Stimulated activated CD8-positive, alpha-beta memory T cell treated with anti-CD3 and anti-CD28 coated beads, Interleukin-7, amount 100 ng/mL, for 1 hour (primary cell): ENCODE measurements around the gene ANK3.

ENCODE experiments used
- DNase-seq, 2 donors: peaks; one replicate each; pipeline ENCODE4 v3.0.0-alpha.2; 2020; ENCODE audit warnings: low read depth in 2 of 2

The ANK3 gene

DNA sequence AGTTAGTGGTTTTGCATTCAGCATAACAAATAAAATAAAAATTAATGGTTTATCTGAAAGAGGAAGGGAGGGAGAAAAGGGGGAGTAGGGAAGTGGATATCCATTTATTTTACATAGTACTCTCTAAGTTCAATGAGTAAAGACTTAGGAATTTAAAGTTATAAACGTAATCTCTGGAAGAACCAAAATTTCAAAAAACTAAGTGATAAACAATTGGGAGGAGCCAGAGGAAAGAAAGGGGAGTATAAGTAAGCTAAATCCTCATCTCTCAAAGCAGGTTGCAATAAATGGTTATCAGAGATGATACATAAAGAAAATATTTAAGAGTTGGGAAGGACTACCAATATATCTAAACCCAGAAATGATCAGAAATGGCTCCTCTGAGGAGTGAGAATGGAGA, 46.4 kb downstream of the ANK3 start:
- DNase-seq: no peak

DNA sequence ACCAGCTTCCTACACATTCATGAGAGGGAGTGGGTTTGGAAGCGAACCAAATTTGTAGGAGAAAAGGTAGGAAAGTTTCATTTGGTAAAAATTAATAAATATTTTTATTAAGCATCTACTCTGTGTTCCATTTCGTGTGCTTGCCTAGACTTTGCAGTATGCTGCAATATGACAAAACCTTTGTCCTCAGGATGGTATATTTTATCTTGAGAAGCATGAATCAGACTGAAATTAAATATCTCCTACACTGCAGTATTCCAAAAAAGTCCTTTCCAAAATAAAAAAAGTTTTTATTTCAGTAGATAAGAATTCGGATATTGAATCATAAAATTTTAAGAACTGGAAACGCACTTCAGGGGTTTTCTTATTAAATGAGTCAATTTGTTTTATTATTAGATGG, 47.7 kb downstream of the ANK3 start:
- DNase-seq: no peak

DNA sequence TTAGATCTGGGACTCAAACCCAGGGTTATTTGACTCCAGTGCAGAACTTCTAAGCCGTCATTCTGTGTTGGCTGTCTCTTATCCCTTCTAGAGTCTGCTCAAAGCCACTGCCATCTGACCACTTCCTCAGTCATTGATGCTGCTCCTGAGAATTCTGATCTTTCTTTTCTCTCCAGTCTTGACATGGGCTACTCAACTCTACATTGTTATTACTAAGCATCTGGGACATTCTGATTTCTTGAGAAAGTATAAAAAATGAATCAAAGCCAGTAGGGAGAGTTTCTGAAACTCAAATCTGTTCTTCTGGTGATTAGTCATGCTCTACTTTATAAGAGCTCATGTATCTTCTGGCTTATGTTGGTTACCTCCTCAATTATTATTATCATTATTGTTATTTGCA, 48.7 kb downstream of the ANK3 start:
- DNase-seq: no peak

DNA sequence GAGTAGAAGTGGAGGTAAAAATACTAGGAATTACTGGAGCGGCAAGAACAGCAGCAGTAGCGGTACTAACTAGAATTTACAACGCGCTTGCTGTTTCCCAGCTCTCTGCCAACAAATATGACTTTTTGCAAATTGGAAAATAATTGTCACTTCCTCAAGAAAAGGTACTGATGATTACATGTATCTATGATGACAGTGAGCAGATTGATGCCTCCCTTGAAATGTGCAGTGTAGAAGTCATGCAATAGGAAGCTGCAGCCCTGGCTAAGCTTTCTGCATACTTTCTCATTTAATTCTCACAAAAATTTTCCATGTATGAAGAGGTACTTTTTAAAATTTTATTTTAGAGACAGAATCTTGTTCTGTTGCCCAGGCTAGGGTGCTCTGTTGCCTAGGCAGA, 49.9 kb downstream of the ANK3 start:
- no peak for DNase-seq

DNA sequence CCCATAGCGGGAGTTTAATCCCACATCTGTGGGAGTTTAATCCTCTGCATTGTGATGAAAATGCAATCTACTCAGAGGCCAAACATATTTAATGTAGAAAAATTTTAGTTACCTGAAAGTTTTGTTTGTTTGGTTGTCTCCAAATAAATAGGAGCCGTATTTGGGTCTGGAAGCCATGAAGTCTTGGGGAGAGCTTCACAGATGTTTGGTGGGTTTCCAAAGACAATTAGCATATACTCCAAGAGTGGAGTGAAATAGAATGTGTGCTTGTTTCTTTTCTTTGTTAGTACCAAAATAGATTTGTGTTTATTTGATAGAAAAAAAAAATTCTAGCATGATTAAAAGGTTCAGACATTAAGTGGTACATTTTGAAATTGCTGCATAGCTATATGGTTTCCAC, 50.9 kb downstream of the ANK3 start:
- no peak for DNase-seq

DNA sequence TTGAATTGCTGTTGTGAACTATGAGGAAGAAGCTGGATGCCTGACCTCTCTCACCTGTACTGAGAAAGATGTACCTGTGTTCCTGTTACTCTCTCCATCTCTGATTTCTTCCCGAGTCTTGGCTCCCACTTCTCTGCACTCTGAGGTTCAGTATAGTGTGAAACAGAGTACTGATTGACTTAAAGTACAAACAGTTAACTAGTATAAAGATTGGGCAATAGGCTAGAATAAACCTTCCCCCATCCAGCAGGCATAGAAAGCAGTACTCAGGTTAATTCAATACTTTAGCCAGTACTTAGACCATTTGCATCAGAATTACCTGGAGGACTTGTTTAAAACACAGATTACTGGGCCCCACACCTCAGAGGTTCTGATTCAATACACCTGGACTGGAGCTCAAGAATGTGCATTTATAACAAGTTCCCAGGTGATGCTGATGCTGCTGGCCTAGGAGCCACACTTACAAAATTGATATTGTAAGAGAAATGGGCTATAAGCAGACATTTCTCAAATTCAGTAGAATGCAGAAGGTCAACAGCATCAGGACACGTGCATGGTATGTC, 51.6 kb downstream of the ANK3 start:
- DNase-seq: no peak

DNA sequence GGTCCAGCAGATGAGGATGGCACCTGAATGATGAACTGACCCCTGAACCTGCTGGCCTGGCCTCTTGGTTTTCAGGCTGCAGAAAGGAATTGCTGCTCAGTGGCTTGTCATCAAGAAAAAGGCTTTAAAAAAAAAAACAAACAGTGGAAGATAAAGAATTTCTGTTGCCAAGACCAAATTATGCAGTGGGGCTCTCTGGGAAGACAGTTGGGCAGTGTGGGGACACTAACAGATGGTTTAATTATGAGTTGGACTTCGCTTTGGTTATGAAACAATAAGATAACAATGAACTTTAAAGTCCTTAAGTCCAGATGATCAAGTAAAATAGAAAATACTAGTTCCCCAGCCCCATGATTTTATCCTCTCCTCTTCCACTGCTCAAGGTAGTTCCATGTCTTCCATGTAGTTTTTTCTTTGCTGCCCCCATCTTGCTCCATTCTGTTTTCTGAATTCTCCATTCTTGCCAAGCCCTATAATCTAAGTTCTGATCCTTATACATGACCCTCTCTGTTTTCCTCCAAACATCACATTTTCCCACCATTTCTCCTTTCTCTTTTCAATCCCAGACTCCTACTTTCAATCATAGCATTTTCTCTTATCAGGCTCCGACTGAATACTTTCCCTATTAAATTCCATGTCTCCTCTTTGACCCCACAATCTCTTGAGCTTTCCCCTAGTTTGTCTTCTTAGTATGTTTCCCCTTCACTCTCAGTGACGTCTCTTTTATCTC, 52.6 kb downstream of the ANK3 start:
- DNase-seq: no peak

DNA sequence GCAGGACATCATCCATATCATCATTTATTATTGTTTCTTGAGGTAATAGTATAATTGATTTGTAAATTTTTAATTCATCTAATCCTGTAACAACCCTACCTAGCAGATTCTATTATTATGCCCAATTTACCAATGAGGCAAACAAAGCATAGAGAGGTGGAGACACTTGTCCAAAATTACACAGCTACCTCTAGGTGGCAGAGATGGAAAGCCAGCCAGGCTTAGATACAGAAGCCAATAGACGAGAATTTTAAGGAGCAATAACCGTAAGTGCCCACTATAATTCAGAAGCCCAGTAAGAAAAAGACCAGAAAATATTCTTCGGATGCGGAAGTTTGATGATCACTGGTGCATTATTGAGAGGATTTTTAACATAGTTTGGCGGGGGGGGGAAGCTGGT, 54.0 kb downstream of the ANK3 start:
- DNase-seq: no peak

DNA sequence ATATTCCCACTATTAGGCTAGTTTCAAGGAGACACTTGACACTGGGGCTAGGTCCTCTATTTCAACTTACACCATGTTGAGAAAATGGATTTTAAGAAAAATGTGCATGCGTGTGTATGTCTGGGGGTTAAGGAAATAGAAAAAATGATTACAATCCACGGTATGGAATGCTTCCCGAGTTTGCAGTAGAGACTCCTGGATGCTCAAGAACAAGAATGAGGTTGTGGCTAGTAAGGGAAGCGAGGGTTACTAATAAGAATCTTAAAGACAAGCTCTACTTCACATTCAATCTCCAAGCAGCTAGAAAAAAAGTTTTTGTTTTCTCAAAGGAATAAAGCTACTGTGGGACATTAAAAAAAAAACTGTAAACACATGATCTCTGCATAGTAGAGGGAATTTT, 54.7 kb downstream of the ANK3 start:
- DNase-seq: no peak

DNA sequence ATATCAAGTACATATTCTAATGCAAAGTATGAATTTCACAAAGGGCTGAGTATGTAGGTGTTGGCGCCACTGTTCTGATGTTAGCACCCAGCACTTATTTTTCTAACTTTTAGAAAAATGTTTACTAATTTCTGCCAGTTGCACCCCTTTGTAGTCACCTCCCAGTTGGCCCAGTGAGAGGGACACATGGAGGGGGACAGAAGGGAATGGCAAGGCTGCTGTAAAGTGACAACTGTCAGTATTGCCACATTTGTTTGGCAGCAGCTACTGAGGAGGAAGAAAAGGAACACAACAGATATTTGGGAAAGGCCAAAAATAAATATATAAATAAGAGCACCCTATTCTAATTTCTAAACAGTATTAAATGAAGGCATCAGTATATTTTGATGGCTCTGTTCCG, 57.3 kb downstream of the ANK3 start:
- no peak for DNase-seq

DNA sequence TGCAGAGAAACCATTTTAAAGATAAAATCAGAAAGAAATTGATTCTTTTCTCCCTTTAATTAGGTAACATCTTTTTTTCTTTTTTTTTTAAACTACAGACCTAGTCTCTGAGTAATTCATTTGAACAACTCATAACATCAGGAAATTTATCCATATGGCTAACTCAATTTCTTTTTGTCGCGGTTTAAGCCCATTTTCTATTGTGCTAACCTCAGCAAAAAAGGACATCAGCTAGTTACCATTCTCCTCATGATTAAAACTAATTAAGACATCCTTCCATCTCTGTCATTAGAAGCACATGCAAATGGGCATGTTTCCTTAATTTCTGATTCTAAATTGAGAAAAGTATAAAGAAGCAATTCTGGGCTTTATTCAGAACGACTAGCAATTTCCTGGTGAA, 57.8 kb downstream of the ANK3 start:
- no peak for DNase-seq

DNA sequence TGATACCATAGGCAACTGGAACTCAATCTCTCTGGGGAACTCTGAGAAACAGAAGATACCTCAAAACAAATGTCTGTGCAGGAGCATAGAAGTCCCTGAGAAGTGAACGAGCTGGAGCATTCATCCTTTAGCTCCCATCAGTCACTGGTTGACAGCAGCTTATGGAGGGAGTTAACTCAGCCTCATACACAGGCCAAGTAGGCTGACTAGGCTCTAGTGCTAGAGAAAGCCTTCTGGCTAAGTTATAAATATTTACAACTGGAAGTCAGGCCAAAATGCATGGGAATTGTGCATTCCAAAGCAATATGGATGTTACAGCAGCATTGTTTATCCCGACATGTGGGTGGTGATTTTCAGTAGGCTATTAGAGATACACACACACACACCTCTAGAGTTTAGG, 66.5 kb downstream of the ANK3 start:
- DNase-seq: no peak

DNA sequence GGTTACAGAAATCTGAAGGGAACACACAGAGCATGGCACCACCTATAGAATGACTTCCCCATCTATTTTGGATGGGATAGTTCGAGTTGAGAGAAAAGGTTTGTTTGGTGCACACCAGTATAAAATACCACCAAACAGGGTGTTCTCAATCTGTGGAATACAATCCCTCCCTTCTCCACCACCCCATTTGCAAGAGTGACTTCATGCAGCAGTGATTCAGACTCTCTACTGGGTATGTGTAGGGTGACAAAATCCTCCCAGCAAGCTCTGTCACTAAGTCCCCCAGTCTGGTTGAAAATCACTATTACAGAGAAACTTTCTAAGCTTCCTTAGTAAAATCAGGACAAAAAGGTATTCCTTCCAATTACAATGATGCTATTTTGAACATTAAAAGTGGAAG, 69.0 kb downstream of the ANK3 start:
- DNase-seq: no peak

DNA sequence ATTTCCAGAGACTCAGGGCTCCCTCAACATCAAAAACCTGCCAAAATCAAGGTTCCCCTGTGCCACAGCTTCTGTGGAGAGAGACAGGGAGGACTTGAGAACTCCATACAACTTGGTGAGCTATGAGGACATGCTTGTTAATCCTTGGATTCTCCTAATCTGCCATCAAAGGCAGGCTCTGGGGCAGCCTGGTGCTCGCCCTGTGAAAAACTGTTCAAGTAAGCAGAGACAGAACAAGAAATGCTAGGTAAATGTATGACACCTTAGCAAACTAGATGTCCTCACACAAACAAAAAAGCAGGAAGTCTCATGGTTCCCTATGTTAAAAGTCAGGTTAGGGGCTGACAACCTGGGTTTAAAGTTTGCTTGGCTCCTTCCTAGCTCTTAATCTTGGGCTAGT, 73.6 kb downstream of the ANK3 start:
- DNase-seq: no peak

DNA sequence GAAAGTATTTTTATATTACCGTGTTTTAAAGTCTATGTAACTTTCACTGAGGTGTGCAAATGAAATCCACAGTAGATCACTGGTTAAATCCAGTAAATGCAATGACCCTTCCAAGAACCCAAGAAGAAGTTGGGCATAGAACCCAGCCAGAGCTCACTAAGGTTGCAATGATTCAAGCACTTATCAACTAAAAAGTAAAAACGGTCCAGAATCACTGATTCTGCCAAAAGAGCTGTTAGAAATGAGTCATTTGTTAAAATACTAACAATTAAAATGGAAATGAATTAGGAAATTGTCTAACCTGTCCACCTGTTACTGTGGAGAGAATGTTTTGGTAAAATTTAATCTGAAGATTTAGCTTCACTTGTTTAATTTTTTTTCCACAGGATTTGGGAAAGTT, 74.4 kb downstream of the ANK3 start:
- DNase-seq: no peak

DNA sequence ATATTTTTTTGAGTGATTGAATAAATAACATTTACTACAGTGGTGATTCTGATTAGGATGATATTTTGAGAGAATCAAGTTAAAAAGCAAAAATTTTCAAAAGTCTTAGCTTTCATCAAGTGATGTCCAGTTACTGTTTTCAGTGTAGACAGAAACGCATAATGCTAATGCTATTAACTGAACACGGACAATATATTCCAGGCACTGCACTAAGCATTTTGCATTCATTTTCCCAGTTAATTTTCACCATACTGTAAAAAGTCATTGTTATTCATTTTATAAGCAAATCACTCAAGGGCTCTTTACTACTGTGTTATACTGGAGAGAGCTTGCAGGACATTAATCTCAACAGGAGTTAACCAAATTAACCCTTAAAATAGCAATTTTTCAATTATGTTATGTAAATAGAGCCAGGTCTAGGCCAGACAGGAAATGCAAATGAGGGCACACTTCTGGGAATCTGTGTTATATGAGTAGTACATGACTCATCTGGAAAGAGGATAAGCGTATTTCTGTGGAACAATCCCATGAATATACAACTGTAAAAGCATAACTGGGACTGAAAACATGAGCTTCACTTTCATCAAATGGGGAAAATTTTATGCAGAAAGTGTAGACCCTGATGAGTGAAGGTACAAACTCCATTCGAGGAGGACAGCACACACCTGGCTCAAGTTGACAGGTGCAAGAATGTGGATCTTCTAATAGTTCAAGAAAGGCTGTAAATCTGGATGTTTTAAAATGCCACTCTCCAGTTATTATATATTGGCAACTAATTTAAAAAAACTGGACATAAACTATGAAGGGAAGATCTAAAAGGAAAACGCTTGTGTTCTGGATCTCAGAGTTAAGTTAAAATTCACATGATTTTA, 75.4 kb downstream of the ANK3 start:
- DNase-seq: no peak

DNA sequence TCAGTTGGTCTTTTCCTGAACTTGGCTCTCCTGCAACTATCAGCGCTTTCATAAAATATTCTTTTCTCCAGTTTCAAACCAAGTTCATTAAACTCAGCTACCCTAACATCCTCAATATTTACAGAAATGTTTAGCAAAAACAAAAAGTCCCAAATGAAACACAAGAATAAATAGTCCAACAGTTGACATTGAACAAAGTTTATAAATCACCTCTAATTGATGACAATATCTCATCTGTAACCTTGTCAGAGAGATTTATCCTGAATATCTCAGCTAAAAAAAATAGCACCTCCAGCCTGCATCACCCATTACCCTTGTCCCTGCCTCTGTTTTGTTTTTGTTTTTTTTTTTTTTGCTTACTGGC, 76.1 kb downstream of the ANK3 start:
- no peak for DNase-seq

DNA sequence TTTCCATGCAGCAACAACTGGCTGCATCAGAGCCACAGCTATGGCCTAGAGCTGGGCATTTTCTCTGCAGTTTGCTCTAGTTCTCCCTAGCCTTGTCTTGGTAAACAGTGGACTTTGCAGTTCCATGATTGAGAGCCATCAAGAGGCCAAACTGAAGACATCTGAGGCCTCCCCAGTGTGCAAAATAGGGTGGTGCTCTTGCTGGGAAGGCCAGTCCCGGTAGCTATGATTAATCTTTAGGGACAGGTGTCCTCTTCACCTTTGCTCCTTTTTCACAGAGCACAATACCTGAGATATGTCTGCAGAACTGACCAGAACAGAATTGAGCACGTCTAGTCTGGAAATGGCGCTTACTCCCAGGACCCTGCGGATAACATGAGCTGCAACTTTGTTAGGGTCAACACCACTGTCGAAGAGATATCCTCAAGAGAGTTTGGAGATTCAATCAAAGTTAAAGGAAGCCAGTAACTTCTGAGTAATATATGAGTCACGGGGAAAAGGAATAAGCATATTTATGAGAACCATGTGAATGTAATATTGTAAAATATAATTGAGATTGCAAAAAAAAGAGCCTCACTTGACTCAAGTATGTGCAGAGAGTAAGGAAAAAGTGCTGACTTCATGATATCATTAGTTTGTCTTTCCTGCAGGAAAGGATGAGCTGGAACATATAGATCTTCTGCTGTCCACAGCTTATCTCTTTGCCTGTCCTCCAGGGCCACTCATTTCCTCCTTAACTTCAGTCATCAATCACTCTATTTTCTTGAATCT, 76.7 kb downstream of the ANK3 start:
- no peak for DNase-seq

DNA sequence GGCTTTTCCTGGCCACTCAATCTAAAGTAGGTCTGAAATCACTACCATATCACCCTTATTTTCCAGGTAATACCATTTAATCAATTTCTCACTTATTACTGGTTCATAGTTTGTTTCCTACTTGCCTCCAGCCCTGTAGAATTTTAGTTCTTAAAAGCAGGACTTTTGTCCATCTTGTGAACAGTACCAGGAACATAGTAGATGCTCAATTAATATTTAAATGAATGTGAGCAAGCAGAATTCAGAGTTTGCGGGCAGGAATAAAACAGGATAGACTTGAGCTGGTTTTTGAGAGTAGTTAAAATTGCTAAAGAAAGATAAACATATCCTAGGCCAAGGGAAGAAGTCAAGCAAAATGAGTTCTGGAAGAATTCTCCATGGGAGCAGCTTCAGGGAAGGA, 77.9 kb downstream of the ANK3 start:
- no peak for DNase-seq

DNA sequence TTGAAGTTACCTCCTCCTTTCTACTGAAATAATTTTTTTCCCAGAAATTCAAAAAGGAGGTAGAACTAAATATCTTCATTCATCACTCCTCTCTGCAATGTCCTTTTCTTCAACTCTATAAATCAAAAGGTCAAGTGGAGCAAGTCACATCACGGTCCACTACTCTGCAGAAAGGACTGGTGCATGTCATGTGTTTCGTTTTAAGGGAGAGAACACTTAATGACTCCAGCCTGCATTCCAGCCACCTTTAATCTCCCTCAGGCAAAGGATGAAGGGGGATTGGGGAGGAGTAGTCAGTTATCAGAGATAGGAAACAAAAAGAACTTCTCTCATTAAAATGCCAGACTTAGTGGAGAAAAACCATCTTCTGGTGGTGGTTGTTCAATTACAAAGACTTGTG, 78.9 kb downstream of the ANK3 start:
- DNase-seq: no peak

DNA sequence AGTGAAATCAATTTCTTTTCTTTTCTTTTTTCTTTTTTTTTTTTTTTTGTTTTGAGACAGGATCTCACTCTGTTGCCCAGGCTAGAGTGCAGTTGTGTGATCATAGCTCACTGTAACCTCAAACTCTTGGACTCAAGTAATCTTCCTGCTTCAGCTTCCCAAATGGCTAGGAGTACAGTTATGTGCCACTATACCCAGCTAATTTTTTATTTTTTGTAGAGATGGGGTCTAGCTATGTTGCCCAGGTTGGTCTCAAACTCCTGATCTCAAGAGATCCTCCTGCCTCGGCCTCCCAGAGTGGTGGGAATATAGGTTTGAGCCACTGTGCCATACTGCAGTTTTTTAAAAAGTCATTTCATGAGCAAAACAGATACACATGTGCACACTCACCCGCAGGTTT, 79.8 kb downstream of the ANK3 start:
- no peak for DNase-seq

DNA sequence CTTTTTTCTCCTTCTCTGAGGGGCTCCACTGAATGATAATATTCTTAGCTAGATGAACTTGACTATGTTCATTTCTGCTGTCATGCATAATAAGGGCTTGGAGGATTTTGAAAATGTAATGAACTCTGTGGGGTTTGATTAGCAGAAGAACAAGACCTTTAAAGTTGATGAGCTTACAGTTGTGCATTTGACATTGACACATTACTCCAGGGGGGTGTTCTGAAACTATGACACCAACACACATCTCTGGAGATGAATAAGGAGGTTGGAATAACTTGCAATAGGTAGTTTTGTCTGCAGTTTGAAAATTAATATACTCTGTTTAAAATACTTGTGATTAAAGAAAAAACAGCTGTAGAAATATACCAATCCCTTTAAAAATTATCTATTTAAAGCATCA, 80.3 kb downstream of the ANK3 start:
- DNase-seq: no peak
